ENCODE data around the gene RNF224.

The RNF224 gene

GRCh38 chr9:137188086-137188489 lies 39.2 kb upstream of the RNF224 start:
- H3K4me3 ChIP-seq (replicated peaks; ENCODE audit: low read depth, low read length), result peak overlapping the region; percentile 94
- no peak for TF ChIP-seq CTCF (IDR thresholded peaks at IDR 0.05; ENCODE audit: low read depth, low read length, missing control alignments)
- DNase-seq (ENCODE audit: extremely low read depth, low read depth), result no peak

GRCh38 chr9:137188490-137189296 lies 38.6 kb upstream of the RNF224 start, which contains the start of the genes ANAPC2 and SSNA1:
Gene ANAPC2, minus strand, starts transcription at chr9:137188560. Its CDS starts 28 bp downstream, at chr9:137188532.
Gene SSNA1, plus strand, starts transcription at chr9:137188676. Its CDS starts 51 bp downstream, at chr9:137188727.
- peak; percentile 37 for TF ChIP-seq CTCF (IDR thresholded peaks at IDR 0.05; ENCODE audit: low read depth, low read length, missing control alignments)
- peak within 1 kb of the TSS; percentile 94 for H3K4me3 ChIP-seq (replicated peaks; ENCODE audit: low read depth, low read length)
- DNase-seq (ENCODE audit: extremely low read depth, low read depth), result peak; percentile 75

- TF ChIP-seq CTCF (IDR thresholded peaks at IDR 0.05; ENCODE audit: low read depth, low read length, missing control alignments), result no peak
- DNase-seq (ENCODE audit: extremely low read depth, low read depth), result no peak
- peak overlapping the region; percentile 94 for H3K4me3 ChIP-seq (replicated peaks; ENCODE audit: low read depth, low read length)
Measured at GRCh38 chr9:137189297-137190295, 37.7 kb upstream of the RNF224 start.

- no peak for DNase-seq (ENCODE audit: extremely low read depth, low read depth)
- peak; percentile 4 for TF ChIP-seq CTCF (IDR thresholded peaks at IDR 0.05; ENCODE audit: low read depth, low read length, missing control alignments)
- peak overlapping the region; percentile 94; the same call in 1 of the 2 replicates for H3K4me3 ChIP-seq (replicated peaks; ENCODE audit: low read depth, low read length)
Measured at GRCh38 chr9:137190315-137190856, 36.9 kb upstream of the RNF224 start.

- TF ChIP-seq CTCF (IDR thresholded peaks at IDR 0.05; ENCODE audit: low read depth, low read length, missing control alignments), result no peak
- DNase-seq (ENCODE audit: extremely low read depth, low read depth), result no peak
- no peak overlapping the region for H3K4me3 ChIP-seq (replicated peaks; ENCODE audit: low read depth, low read length)
Measured at GRCh38 chr9:137191245-137191644, 36.1 kb upstream of the RNF224 start.

GRCh38 chr9:137191691-137192447 lies 35.4 kb upstream of the RNF224 start:
- no peak for DNase-seq (ENCODE audit: extremely low read depth, low read depth)
- no peak overlapping the region for H3K4me3 ChIP-seq (replicated peaks; ENCODE audit: low read depth, low read length)
- TF ChIP-seq CTCF (IDR thresholded peaks at IDR 0.05; ENCODE audit: low read depth, low read length, missing control alignments), result no peak

All from HFF-Myc (cell line).